ENCODE results near the gene SHISA7.
"Not testable (repeated sequence)": the region's sequence is repeated elsewhere in the genome, so short reads cannot be mapped to it uniquely, and the experiment has no call there.

SHISA7 gene

DNA sequence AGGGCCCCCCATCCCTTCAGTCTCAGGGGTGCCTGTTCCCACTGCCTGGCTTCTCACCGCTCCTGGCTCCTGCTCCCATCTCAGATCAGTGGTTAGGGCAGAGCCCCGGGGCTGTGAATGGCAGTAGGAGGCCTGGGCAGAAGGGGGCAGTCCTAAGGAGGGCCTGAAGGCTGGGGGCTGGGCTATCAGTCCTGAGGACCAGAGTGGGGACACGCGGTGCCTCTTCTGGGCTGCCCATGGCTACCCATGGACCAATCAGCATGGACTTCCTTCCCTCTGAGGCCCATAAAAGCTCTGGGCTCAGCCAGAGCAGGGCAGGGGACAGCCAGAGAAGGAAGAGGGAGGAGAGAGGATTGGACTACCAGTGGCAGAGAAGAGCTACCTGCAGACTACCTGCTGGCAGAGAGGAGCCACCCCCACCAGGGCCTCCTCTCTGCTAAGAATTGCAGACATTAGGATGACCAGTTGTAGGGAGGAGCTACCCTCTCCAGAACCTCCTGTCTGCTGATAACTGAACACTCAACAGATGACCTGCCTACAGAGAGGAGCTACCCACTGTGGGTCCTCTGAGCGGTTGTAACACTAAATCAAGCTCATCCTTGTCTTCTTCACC, 23.4 kb downstream of the SHISA7 start:
- DNase-seq (ENCODE audit: low spot score), result no peak

DNA sequence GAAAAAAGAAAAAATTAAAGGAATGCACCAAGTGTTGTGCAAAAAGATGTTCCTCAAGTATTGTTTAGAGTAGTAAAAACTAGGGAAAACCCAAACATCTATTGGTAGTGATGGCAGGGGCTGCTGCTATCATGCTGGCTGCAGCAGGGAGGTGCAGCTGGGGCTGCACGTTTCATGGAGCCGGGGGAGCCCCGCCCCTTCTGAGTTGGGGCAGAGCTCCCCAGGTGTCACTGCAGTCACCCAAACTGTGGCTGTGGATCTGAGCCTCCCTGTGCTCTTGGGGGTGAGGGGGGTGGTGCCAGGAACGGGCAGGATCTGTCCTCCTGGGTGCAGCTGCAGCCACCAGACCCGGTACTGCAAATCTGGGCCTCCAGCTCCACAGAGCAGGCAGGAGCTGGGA, 24.0 kb downstream of the SHISA7 start:
- no peak for DNase-seq (ENCODE audit: low spot score)

DNA sequence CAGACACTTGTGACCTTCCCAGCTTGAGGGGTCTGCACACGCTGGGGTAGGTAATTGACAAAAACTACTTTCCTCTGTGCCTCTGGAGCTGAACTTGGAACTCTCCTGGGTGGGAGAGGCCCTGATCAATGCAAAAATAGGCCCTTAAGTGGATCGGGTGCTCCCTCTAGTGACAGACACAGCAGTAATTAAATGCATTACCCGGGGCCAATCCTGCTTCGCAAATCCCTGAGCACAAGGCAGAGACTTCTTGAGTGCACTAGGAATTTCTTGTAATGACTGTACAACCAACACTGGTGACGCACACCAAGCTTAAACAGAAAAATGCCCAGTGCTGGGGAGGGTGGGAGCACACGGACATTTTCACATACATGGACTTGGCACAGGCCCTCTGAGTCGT, 24.9 kb downstream of the SHISA7 start:
- peak; percentile 88 for DNase-seq (ENCODE audit: low spot score)

- DNase-seq (ENCODE audit: low spot score), result no peak
Measured at GRCh38 chr19:55410168-55410567, 32.9 kb downstream of the SHISA7 start.

DNA sequence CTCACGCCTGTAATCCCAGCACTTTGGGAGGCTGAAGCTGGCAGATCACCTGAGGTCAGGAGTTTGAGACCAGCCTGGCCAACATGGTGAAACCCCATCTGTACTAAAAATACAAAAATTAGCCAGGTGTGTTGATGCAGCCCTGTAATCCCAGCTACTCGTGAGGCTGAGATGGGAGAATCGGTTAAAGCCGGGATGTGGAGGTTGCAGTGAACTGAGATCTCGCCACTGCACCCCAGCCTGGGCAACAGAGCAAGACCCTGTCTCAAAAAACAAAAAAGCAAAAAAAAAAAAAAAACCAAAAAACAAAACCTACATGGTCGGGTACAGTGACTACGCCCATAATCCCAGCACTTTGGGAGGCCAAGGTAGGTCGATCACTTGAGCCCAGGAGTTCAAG, 33.9 kb downstream of the SHISA7 start:
- not testable (repeated sequence) for DNase-seq (ENCODE audit: low spot score)

DNA sequence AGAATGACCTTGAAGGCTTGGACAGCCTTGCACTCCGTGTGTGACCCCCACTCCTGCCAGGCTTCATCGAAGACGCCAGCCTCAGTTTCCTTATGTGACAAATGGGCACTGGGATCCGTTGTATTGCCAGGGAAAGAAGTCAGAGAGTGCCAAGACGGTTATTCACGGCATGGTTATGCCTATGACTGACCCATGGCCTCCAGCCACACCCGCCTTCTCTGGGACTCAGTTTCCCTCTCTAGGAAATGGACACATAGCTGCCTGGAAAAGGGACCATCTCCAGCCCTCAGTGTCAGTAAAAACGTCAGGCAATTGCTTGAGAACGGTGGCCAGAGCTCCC, 34.6 kb downstream of the SHISA7 start:
- no peak for DNase-seq (ENCODE audit: low spot score)

DNA sequence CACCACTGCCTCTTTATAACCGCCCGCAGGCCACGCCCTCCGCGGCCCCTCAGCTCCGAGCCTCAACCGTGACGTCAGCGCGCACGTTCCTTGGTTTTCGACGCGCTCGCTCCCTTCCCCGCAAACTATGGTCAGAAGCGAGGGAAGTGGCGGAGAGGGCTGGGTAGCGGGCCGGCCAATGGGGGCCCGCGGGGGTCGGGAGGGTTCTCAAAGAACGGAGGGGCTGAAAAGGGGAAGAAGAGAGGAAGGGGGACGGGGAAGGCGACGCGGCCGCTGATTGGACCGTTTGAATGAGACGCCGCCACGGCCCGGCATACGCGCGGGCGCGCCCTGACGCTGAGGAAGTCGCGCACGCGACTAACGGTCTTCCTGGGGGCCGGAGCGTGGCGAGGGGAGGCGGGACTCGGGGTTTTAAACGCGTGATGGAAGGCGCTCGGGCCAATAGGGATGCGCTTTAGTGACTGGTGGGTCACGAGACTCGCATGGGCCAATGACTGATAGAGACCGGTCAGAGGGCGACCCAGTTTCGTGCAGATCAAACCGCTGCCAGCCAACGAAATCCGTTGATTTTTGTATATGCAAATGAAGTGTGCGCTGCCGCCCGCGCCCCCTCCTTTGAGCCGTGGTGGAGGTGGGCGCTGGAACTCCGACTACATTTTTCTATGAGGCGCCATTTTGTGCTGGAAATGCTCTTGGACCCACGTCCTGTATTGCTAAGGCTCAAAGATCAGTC, 35.1 kb downstream of the SHISA7 start:
- DNase-seq (ENCODE audit: low spot score), result peak; percentile 98

DNA sequence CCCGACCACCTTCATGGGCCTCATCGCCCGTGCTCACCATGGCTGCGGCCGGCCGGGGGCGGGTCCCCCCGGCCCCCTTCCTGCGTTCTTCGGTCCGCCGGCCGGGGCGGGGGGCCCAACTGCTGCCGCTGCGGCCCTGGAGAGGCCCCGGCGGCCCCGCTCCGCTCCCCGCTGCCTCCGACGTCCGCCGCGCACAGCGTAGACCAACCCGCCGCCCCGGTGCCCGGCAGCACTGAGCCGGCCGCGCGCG, 35.6 kb downstream of the SHISA7 start, which contains the start of gene UBE2S:
Gene UBE2S, minus strand, starts transcription at position 239 of the 250 bp plus-strand sequence. Its CDS starts 199 bp downstream, at position 40.
- DNase-seq (ENCODE audit: low spot score), result not testable (repeated sequence)

DNA sequence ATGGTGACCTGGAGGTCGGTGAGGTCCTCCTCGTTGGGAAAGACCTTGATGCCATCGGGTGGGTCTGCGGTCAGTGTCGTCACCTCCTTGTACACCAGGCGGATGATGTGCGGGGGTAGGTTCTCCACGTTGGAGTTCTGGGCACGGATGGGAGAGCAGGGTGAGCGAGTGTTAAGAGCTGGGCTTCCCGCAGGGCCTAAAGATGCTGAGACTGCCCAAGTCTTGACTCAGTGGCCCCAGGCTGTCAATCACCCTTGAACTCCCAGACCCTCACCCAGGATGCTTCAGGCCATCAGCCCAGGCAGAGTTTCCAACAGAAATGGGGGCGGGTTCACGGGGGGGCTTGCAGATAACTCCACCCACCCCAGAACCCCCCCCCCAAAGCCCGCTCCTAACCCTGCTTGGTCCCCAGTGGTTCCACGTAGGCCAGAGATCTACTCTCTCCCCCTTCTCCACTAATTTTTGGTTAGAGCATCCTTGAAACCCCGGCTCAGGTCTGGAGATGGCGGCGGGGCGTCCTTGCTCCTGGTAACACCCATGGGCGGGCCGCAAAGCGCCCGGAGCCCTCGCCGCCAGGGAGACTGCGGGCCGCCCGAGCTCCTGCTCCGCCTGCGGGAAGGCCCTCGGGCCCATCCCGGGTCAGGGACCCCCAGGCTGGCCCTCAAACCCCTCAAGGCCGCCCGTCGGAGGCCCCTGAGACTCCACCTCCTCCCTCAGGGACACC, 36.1 kb downstream of the SHISA7 start:
- no peak for DNase-seq (ENCODE audit: low spot score)

DNA sequence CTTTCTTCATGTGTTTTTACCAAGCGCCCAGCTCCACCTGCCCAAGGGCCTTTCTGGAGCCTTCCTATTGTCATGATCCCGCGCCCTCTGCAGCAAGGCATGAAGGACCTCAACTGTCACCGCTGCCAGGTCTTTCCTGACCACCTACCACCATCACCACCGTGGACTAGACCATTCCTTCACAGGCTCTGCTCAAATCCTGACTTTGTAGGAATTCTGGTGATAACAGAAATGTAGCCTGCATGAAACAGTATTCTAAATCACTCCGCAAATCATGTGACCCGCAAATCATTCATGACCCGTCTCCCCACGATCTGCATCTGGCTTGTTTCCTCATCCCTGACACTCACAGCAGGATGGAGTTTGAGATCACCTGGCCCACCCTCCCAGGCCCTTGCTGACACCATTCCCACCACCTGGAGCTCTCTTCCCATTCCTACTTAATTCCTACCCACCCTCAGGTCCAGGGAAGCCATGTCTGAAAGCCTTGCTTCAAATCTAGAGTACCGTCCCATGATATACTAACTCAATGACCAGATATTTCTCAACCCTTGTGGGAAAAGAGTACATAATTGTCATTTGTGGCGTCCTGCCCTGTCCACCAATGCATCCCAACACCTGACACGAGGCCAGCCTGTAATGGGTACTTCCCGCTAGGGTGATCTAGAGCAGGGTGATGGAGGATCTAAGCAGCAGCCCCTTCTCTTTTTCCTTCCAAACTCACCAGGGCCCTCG, 36.8 kb downstream of the SHISA7 start:
- DNase-seq (ENCODE audit: low spot score), result no peak

GRCh38 chr19:55405638-55406037, 37.5 kb downstream of the SHISA7 start:
- DNase-seq (ENCODE audit: low spot score), result no peak

DNA sequence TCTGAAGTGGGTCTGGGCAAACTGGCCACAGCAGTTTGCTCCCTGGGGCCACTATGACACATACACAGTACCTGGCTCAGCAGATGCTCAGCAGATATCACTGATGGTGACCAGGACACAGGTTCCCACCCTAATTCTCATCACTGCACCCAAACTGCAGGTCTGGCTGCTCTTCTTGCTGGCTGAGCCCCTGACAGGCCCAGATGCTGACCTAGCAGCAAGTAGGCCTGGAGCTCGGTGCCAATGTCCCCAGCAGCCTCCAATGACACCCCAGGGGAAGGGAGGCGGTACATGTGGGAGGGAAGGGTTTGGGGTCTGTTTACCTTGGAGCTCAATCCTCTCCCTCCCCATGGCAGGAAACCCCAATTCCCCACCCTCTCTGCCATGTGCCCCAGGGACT, 40.6 kb downstream of the SHISA7 start:
- DNase-seq (ENCODE audit: low spot score), result no peak

DNA sequence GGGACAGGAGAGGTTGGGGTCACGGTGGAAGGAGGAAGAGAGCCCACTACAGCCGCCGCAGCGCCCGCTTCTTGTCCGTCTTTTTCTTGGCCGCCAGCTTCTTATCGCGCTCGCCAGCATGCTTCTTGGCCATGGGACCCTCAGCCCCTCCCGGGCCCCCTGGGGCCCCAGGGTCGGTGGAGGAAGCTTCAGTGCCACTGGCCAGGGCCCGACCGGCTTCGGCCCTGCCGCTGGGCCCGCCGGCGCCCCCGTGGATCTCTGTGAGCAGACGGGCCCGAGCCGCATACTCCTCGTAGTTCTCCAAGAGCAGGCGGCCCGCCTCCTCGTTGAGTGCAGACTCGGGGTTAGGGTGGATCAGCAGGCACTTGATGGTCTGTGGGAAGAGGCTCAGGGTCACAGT, 41.7 kb downstream of the SHISA7 start:
- not testable (repeated sequence) for DNase-seq (ENCODE audit: low spot score)

GRCh38 chr19:55400281-55401087, 42.6 kb downstream of the SHISA7 start:
- DNase-seq (ENCODE audit: low spot score), result no peak

GRCh38 chr19:55398200-55398925, 44.7 kb downstream of the SHISA7 start:
- DNase-seq (ENCODE audit: low spot score), result no peak

- no peak for DNase-seq (ENCODE audit: low spot score)
Measured at GRCh38 chr19:55392820-55393761, 50.0 kb downstream of the SHISA7 start.

- no peak for DNase-seq (ENCODE audit: low spot score)
Measured at GRCh38 chr19:55391702-55392615, 51.1 kb downstream of the SHISA7 start.

DNA sequence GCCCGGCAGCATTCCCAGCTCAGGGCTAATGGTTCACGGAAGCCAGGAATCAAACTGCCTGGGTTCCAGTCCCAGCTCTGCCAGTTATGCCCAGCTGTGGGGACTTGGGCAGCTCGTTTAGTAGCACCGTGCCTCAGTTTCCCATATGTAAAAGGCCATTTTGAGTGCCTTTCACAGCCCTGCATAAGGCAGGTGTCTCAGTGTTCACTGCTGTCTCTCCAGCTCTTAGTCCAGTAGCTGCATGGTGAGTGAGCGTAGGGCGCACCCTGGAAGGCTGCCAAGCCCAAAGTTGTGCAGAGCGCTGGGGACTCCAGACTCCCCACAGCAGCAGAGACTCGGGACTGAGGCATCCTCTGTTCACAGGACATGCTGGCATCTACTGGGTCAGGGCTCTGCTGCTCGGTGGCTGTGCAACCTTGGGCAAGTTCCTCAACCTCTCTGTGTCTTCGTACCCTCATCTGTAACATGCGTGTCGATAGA, 51.9 kb downstream of the SHISA7 start:
- DNase-seq (ENCODE audit: low spot score), result no peak

DNA sequence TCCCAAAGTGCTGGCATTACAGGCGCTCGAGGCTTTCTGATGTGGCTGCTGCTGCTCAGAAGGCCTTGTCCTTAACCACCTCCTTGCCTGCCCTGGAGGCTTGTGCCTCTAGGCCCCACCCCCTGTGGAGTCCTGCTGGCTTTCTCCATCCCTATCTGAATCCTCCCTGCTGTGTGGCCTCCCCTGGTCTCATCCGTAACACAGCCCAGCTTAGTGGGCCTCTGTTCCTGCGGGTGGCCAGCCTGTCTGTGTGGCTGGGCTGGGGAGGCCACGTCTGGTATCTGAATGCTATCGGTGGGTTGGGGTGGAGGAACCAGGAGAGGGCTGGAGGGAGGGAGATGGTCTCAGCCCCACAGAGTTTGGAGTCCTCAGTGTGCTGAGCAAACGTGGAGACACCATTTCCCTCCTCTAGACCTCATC, 52.6 kb downstream of the SHISA7 start:
- DNase-seq (ENCODE audit: low spot score), result no peak
